Heart right ventricle (tissue), 16 donors: Measurements from ENCODE around the gene KRT77. TPM values are rescaled to one million over a fixed set of nuclear protein-coding genes. Genes with fewer than 3 reads are reported as not detected.

ENCODE experiments used
- ATAC-seq, 8 donors: fragments of 200-7000 bp; cut with Tn5 transposase; one replicate each; pipeline ENCODE4 v1.9.1; 2020; ENCODE audit warnings: mild to moderate bottlenecking in 8 of 8, moderate library complexity in 8 of 8, moderate number of reproducible peaks in 1 of 8
- DNase-seq, 2 donors: peaks; one replicate each; pipeline ENCODE4 v3.0.0-alpha.2; 2020
- H3K27ac ChIP-seq, 10 donors: fragments of 200-600 bp; sonication (generic) in 2 of 10; one replicate each; pipeline versions ENCODE4 v1.5.0 to v1.8.0; 2020 to 2022; ENCODE audit warnings: mild to moderate bottlenecking in 3 of 10
- H3K27me3 ChIP-seq, 7 donors: fragments of 200-600 bp; one replicate each; pipeline ENCODE4 v1.8.0; 2021 to 2022; ENCODE audit warnings: mild to moderate bottlenecking in 2 of 7
- H3K36me3 ChIP-seq, 9 donors: fragments of 200-600 bp; sonication (generic) in 1 of 9; one replicate each; pipeline versions ENCODE4 v1.5.0 to v1.8.0; 2020 to 2022; ENCODE audit warnings: mild to moderate bottlenecking in 2 of 9
- H3K4me1 ChIP-seq, 9 donors: fragments of 200-600 bp; sonication (generic) in 1 of 9; one replicate each; pipeline versions ENCODE4 v1.5.0 to v1.8.0; 2020 to 2022; ENCODE audit warnings: mild to moderate bottlenecking in 4 of 9
- H3K4me3 ChIP-seq, 10 donors: fragments of 200-600 bp; sonication (generic) in 2 of 10; one replicate each; pipeline versions ENCODE4 v1.5.0 to v1.8.0; 2020 to 2022; ENCODE audit warnings: mild to moderate bottlenecking in 7 of 10, moderate library complexity in 2 of 10
- H3K9me3 ChIP-seq, 11 donors: fragments of 200-600 bp in 10 of 11; sonication (generic) in 2 of 11; one replicate each; pipeline versions ENCODE4 v1.5.0 to v1.8.0; 2013 to 2022; ENCODE audit warnings: mild to moderate bottlenecking in 2 of 11, control low read depth in 1 of 11, moderate library complexity in 1 of 11
- WGBS, 2 donors: extraction: QIAGEN DNeasy Blood & Tissue Kit; methylation state at CpG; one replicate each; pipeline ENCODE4 v1.1.7; 2013; ENCODE audit warnings: inconsistent platforms in 1 of 2; 5-methylcytosine and 5-hydroxymethylcytosine counted together
- intact Hi-C, 10 donors: fragments of 100-400 bp; cut with DNase I; formaldehyde crosslinking; loops; one replicate each; pipeline versions ENCODE4 v1.11.1 to v1.14.2; 2022
- polyA plus RNA-seq, 2 donors: library from polyadenylated mRNA; stranded (reverse); fragments of 200-250 nt; gene quantifications; one replicate each; pipeline ENCODE4 v1.2.3, GENCODE V29; 2013
- total RNA-seq, 10 donors: library from RNA; stranded (reverse); fragmentation: NEBNext Ultra II Directional in 3 of 10; extraction: Animal tissue kit (Norgen Biotek cat#: 25700) in 3 of 10; gene quantifications; one replicate each; pipeline versions ENCODE4 v1.2.1 to v1.2.4, GENCODE V29; 2021 to 2023
- TF ChIP-seq, protein P1 (sequence below), 9 donors: fragments of 200-600 bp; sonication (generic) in 2 of 9; IDR thresholded peaks; one replicate each; pipeline versions ENCODE4 v1.5.0 to v1.8.0; 2021 to 2022; ENCODE audit warnings: antibody characterized with exemption in 9 of 9, mild to moderate bottlenecking in 5 of 9, moderate library complexity in 1 of 9
- donor health status: Arrhythmogenic right ventricular cardiomyopathy.
- donor health status: ischemic (EF 13 %, LVEDD 7.1; RV severe dilation, severe dysfunction).
- donor health status: healthy with polysubstance abuse.
- donor health status: DM: no; HTN: yes; CAD: no.
- donor health status: DM: no; HTN: no; CAD: no.
- donor health status: ischemic (EF 25% LVEDD 6.9; RV normal size, moderate dysfunction).
- donor health status: ischemic (EF 25% LVEDD 5.7; RV mildly dilated, moderate dysfunction).
- donor health status: healthy.
- donor health status: DM: yes; HTN: yes; CAD: no.
- donor health status: Ischemic cardiomyopathy.
- donor health status: ischemic (EF 35%, LVEDD 5.7; RV mildly dilated, moderate dysfunction).
- donor health status: nonischemic (EF 11% LVEDD 7.7; RV severe dilation, severe dysfunction).
- donor health status: DM: yes; HTN: yes; CAD: no.
- donor health status: PGD.
- donor health status: ischemic (EF 29% LVEDD 5.4; RV normal size, mild dysfunction).
- donor health status: nonischemic (EF 23%, LVEDD 6.1; RV moderate dilation, normal function).

The KRT77 gene
- total and polyA plus RNA-seq, 12 donors = 0.08 TPM; not detected in 11

- no peak for DNase-seq
- TF ChIP-seq, protein P1, sequence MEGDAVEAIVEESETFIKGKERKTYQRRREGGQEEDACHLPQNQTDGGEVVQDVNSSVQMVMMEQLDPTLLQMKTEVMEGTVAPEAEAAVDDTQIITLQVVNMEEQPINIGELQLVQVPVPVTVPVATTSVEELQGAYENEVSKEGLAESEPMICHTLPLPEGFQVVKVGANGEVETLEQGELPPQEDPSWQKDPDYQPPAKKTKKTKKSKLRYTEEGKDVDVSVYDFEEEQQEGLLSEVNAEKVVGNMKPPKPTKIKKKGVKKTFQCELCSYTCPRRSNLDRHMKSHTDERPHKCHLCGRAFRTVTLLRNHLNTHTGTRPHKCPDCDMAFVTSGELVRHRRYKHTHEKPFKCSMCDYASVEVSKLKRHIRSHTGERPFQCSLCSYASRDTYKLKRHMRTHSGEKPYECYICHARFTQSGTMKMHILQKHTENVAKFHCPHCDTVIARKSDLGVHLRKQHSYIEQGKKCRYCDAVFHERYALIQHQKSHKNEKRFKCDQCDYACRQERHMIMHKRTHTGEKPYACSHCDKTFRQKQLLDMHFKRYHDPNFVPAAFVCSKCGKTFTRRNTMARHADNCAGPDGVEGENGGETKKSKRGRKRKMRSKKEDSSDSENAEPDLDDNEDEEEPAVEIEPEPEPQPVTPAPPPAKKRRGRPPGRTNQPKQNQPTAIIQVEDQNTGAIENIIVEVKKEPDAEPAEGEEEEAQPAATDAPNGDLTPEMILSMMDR (IDR thresholded peaks at IDR 0.05) = no peak
- Histone ChIP-seq H3K27me3 (peaks cover 0 to 30% (median 16%) of the 10 kb centered on the region in 7 donors), H3K36me3 (no peaks in the 10 kb centered on the region), H3K27ac (no peak overlapping the region), H3K9me3 (no peaks in the 10 kb centered on the region), H3K4me3 (no peak overlapping the region), H3K4me1 (no peaks in the 10 kb centered on the region)
- 79 to 83% methylated on average over 7 of the region's 7 CpGs for WGBS, 2 donors
- intact Hi-C loops = loop anchor here in 5 of 10 donors (5.0 to 10.0 kb wide), 2 partner anchors 197 to 199 kb away; no protein-coding TSS in a partner anchor
- ATAC-seq = no peak
These were observed 35.4 kb downstream of the KRT77 start for GRCh38 chr12:52667931-52668330.

DNA sequence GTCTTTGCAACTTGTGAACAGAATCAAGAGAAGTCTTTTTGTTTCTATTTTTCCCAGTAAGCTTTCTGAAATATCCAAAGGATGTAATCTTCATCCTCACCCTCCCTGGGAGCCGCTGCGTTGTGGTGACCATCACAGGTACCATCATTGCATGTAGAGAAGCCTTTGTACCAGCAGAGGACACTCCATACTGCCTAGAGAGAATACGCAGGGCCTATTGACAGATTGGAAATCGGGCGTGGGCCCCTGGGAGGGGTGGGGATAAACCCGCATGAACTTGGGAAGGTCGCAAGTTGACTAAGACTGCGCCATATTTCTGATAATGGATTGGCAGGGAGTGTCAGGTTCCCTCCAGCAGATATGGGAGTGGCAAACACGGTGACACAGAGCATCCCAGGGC is 35.8 kb downstream of the KRT77 start:
- 64 to 67% methylated on average over 9 of the region's 9 CpGs for WGBS, 2 donors
- Histone ChIP-seq H3K4me1 (peaks cover 0 to under 1% (median 0%) of the 10 kb centered on the region in 9 donors), H3K27ac (no peak overlapping the region), H3K9me3 (no peaks in the 10 kb centered on the region), H3K4me3 (no peak overlapping the region), H3K36me3 (no peaks in the 10 kb centered on the region), H3K27me3 (peaks cover 0 to 30% (median 16%) of the 10 kb centered on the region in 7 donors)
- DNase-seq = no peak
- TF ChIP-seq, protein P1 (IDR thresholded peaks at IDR 0.05) = peak in 7 of 9 donors; percentile 19 to 39 (median 28)
- intact Hi-C loops = loop anchor here in 5 of 10 donors (5.0 to 10.0 kb wide), 2 partner anchors 197 to 200 kb away; no protein-coding TSS in a partner anchor
- no peak for ATAC-seq

DNA sequence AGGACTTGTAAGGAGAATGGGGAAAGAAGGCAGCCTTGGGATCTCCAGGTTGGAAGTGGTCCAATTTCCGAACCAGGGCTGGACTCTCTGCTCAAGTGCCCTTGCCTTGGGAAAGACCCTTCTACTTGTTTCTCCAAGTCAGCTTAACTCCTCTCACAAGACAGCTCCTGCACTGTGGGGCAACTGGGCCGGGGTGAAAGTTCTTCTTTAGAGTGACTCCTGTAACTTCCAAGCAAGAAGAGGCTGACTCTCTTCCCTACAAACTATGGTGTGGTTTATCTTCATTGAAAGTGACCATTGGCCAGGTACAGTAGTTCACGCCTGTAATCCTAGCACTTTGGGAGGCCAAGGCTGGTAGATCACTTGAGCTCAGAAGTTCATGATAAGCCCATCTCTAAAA is 36.9 kb downstream of the KRT77 start:
- DNase-seq = no peak

DNA sequence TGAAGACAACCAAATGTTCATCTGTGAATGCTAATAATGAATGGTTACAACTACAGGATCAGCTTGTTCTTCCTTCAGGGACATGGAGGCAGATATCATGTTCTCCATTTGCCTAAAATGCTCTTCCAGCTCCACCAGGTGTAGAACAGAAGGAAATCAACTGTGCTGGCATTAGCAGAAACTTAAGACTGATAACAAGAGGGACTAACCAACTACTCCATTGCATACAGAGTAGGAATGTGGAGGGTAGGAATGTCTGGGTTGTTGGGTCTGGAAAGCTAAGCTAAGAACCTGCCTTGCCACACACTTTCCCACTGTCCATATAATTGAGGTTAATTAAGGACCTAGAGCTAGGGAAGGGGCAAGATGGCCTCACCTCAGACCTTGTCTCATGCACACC is 39.9 kb downstream of the KRT77 start:
- DNase-seq (no peak), ATAC-seq (no peak)
- Histone ChIP-seq H3K4me1 (peaks cover 0 to 7% (median 0%) of the 10 kb centered on the region in 9 donors), H3K4me3 (no peak overlapping the region), H3K36me3 (no peaks in the 10 kb centered on the region), H3K9me3 (no peaks in the 10 kb centered on the region), H3K27ac (no peak overlapping the region), H3K27me3 (peaks cover 0 to 35% (median 9%) of the 10 kb centered on the region in 7 donors)
- TF ChIP-seq, protein P1 (IDR thresholded peaks at IDR 0.05) = no peak
- intact Hi-C loops = loop anchor here in 4 of 10 donors (10.0 kb wide), 1 partner anchor 201 kb away; no protein-coding TSS in a partner anchor

More for the DNA sequence above, 36.9 kb downstream of the KRT77 start:
- H3K27me3 ChIP-seq = peaks cover 0 to 30% (median 16%) of the 10 kb centered on the region in 7 donors
- WGBS, 2 donors = 78 to 84% methylated on average over 3 of the region's 3 CpGs
- H3K27ac ChIP-seq = no peak overlapping the region
- no peaks in the 10 kb centered on the region for H3K9me3 ChIP-seq
- TF ChIP-seq, protein P1 (IDR thresholded peaks at IDR 0.05) = no peak
- intact Hi-C loops = loop anchor here in 5 of 10 donors (5.0 to 10.0 kb wide), 2 partner anchors 198 to 201 kb away; no protein-coding TSS in a partner anchor
- peaks cover 0 to 7% (median 0%) of the 10 kb centered on the region in 9 donors for H3K4me1 ChIP-seq
- no peak overlapping the region for H3K4me3 ChIP-seq
- no peak for ATAC-seq
- no peaks in the 10 kb centered on the region for H3K36me3 ChIP-seq
